Endometrial microvascular endothelial cells (primary cell): Measurements from ENCODE around the gene SNX19. TPM values are rescaled to one million over a fixed set of nuclear protein-coding genes. Genes with fewer than 3 reads are reported as not detected.

ENCODE experiments used
- in situ Hi-C: cut with HindIII; loops from 2 replicates; pipeline ENCODE4 v1.10.0; 2017; ENCODE audit warnings: low sequenced_read_pairs, low pct_unique_long_range_greater_than_20kb; ENCODE audit errors: inconsistent ontology term
- total RNA-seq: library from RNA; depleted of rRNA; stranded (reverse); fragments of >200 nt; gene quantifications from one replicate; pipeline ENCODE4 v1.2.3, GENCODE V29; 2015; ENCODE audit errors: inconsistent ontology term

Gene SNX19
- total RNA-seq, 1 donor from 2014 or later: 53.4 TPM

DNA sequence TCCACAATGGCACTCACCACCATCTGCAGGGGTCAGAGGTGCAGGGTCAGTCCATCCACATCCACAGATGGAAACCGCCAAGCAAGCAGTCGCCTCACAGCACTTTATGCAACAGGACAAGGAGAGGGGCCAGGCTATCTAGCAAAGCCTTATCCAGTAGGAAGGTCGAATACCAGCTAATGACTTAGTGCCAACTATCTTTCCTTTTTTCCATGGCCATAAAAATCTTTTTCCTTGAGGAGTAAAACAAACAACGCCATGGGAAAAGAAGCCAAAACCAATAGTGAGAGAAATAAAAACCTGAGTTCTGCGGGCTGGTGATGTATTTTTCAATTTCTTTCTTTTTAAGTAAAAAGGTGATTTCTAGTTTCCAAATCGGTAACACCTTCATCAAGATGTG, 8.2 kb downstream of the SNX19 start:
- in situ Hi-C loops: no loop called here

DNA sequence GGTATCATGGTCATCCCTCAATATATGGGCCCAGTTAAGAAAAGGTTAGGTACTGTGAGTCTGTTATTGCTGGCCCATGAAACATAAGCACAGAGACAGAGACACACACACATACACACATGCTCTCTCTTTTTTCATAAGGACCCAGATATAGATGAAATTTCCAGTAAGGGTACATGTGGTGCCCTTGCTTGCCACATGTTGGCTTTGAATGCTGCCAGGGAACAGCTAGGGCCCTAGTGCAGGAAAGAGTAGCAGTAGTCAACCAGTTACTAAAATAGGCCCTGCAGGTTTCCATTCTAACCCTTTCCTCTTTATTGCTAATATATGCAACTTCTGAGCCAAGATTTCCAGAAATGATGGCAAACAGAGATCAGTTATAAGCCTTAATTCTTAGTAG, 9.1 kb downstream of the SNX19 start:
- in situ Hi-C loops: no loop called here

DNA sequence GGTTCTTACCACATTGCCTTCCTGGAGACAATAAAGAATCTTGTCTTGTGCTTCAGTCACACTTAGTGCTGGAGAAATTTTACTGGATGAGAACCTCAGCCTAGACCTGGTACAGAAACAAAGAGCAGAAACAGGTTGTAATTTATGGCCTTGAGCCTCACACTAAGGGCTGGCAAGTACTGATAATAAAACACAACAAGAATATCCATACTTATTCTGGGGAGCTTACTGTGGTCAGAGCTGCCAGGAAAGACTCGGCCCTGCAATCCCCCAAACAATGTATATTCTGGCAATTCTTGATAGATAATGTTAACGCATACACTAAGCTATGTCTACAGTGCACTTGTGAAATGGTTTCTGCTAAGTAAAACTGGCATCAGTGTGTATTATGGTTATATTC, 9.7 kb downstream of the SNX19 start:
- in situ Hi-C loops: no loop called here

DNA sequence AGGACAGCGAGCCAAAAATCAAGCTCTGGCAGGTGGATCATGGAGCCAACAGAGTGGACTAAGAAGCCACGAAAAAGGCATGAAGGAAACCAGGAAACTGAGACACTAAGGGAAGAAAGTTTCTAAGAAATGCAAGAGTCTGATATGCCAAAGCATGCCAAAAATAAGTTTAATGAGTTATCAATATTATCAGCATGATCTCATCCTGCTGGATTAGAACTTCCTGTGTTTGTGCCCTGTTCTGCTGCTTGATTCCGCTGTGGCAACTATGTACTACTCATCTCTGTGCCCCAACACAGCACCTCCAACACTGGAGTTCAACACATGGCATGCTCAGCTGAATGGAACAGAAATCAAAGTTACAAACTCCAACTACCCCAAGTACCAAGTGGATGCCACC, 10.8 kb downstream of the SNX19 start:
- in situ Hi-C loops: no loop called here

DNA sequence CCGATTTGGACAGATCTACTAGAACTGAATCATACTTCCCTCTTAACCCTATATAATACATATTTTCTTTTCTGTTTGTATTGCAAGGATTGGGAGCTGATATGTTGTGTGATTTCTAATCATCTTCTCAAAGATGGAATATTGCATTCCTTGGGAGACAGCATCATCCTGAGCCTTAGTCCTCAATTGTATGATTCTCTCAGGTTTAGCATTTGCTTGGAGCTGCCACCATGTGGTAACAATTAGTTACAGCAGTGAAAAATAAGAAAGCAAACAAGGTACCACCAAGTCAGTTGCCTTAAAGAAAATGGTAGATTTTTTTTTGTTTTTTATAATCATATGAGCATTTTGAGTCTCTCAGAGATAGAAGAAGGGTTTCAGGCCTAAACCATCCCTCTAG, 11.9 kb downstream of the SNX19 start:
- in situ Hi-C loops: no loop called here

DNA sequence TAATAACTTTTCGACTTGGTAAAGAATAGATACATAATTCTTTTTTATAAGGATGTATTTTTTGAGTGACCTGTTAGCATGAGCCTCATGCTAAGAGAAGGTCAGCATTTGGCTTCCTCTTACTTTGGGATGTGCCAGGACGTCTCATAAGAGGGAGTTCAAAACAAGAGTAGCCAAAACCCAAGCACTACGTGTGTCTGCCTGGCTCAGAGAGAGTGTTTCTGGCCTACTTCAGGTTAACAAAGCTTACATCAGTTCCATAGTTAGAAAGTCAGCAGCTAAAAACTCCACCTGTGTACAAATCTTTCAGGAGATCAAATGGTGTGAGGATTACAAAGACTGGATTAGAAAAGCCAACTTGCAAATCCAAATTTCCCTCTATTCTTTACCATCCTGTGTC, 13.9 kb downstream of the SNX19 start:
- in situ Hi-C loops: no loop called here

DNA sequence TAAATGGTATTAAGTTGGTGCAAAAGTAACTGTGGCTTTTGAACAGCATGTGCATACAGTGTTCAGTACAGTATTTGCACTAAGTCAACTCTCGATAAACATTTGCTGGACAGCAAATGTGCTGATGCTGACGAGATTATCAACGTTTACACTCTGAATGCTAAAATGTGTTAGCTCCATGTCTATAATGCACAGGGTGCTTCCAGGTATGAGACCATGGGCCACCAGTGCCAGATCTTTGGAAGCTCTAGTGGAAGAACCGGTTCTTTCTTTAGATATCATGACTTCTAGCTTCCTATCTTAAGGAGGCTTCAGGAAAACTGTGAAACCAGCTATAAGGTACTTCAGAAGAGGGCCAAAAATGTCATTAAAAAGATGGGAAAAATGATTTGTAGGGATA, 17.2 kb downstream of the SNX19 start:
- in situ Hi-C loops: no loop called here

DNA sequence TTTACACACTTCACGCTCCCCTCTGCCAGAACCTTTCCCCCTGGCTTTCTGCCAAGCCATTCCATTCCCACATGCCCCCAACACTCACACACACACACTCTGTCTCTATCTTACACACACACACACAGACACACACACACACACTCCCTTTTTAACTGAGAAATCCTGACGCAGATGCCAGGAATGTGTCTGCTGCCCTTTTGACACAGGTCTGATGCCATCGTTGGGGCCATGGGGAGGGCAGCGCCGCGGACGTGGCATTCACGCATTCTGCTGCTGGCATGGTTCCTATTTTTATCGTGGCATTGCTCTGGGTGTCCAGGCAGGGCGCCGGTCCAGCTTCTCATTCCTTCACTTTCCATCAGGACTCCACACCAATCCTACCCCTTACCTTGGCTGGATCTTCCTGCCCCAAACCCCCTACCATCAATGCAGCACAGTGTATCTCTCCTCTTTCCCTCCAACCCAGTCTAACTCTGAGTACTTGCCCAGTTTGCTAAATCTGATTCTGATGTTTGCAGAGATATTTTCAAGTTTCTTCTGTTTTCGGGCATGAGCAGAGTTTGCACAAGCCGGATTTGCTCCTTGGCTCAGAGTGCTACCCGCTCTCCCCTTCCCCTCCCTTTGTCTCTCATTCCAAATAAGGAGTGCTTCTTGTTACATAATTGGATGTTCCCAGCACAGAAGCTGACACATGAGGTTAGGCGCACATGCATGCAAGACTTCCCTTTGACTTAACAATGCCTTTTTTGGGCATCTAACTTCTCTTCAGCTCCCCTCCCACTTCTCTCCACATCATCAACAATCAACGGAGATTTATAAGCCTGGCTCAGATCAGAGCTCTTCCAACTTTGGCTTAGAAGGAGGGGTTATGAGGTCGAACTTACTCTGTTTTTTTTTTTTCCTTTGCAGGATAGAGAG, 18.8 kb downstream of the SNX19 start:
- in situ Hi-C loops: no loop called here

DNA sequence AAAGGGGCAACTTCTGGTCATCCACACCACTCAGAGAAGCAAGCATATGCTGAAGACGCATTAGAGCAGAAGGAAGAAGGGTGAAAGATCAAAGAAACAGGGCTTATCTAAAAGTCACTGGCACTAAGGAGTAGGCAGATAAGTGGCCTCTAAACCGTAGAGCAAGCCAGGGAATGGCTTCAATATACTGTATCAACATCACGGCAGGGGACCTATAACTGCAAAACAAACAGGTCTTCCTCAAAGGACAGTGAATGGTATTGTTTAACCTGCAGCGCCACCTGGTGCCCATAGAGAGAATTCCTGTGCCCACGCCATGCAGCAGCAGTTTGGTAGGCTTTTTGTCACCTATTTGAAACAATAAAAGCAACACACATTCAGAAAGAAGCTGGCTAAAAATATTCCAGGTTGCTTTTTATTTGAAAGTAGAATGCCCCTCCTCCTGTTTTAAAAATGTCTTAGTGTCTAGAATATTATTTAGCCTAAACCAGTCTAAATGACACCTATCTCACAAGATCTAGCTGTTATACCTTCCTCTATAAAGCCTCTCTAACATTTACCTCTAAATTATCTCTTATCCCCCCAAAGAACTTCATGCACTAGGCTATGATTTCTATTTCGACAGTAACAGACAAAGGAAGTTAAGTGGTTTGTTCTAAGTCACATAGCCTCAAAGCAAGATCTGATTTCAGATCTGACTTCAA, 21.8 kb downstream of the SNX19 start:
- in situ Hi-C loops: no loop called here

DNA sequence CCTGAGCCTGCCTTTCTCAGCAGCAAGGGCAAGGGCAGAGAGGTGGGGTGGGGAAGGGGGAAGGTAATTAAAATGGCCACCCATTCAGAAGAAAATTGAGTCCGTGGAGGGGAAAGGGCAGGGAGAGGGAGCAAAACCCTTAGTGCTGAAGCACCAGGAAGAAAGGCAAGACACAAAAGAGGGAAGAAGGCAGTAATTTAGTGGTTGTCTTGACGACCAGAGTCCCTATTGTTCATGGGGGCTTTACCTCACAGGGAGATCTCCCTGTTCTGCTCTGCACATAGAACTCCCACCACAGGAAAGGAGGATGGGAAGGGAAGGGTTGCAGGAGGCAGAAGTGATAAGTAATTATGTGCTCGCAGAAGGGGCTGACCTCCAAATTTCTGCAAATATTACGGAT, 23.4 kb downstream of the SNX19 start:
- in situ Hi-C loops: no loop called here

DNA sequence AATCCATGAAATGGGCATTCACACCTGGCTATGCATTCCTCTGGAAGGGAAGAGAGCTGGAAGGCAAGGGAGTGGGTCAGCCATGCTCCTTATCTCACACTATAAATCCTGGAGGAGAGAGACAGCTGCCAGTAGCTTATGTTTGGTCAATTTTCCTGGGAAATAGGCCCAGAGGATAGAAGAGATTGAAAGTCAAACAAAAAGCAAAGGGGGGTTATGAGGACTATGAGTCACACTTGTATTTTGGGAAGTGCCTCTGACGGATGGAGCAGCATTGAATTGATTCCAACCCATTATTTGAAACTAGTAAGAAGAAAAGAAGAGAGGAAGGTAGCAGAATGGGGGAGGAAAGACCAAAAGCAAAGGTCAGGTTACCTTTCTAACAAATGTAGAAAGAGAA, 25.0 kb downstream of the SNX19 start:
- in situ Hi-C loops: no loop called here

DNA sequence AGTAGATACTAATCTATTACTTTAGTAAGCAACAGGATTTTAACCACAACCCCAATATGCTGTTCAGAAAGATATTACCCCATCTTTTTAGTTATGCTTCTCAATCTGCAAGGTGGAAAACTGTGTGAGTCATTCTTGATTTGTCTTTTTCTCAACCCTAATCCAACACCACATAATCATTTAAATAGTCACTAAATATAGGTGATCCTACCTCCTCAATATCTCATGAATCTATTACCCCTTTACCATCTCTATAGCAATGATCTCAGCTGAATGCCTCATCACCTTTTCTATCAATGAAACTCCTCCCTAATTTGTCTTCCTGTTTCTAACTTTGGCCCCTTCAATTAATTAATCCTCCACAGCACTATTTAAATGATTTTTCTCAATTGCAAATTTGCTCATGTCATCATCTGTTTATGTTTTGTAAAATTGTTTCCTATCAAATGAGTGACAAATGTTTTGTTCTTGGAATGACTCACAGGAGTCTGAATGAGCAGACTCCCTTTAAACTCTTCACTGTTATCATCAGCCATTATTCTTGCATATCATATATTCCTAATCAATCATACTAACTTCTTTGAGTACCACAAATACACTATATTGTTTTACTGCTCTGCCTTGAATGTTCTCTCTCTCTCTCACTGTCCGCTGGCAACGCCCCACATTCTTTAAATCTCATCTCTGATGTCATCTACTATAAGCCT, 26.1 kb downstream of the SNX19 start:
- in situ Hi-C loops: no loop called here

DNA sequence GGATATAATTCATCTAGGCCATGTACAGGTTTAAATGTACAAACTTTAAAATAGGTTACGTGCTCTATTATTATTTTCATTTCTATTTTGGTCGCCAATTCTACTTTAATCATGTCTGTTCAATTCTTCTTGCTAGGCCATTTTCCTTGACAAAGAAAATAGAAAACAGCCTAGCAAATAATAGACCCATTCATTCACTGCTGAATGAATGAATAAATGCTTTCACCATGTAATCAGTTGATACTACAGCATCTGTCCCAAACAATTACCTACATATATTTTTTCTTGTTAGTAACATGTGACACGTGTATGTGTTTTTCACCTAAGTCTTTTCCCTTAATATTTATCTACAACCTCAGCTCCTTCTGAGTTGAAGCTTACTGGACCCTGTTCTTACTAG, 27.5 kb downstream of the SNX19 start:
- in situ Hi-C loops: no loop called here

DNA sequence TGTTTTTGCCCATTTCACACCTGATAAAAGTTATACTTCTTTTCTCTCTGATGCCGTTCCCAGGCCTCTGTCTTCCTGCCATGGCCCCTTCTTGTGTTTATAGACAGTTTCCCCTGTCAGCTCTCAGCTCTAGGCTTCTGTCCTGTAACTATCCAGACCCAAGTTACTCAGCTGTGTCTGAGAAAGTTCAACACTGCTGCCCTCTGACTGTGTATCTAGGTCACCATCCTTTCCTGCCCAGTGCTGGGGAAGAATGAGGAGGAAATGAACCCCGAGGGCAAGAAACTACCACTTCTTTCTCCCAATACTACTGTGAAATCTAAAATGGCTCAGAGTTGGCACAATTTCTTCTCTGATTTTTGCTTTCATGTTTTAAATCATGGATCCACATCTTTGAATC, 29.6 kb downstream of the SNX19 start:
- in situ Hi-C loops: no loop called here

DNA sequence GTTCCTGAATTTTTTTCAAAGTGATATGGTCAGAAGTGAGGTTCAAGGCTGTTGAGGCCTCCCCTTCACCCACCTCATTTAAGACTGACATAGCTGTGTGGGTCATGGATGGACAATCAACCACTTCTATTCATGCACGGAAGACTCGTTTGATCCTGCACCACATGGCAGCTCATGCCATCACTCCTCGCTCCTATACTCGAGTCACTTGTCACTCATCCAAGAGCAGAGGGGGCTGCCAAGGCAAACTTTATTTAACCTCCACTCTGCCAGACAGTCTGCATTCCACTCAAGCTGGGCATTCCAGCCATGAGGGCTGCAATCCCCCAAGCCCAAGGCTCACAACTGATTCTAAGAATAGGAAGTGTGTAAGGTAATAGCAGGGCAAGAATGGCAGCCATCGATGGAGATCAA, 34.1 kb downstream of the SNX19 start:
- in situ Hi-C loops: no loop called here

DNA sequence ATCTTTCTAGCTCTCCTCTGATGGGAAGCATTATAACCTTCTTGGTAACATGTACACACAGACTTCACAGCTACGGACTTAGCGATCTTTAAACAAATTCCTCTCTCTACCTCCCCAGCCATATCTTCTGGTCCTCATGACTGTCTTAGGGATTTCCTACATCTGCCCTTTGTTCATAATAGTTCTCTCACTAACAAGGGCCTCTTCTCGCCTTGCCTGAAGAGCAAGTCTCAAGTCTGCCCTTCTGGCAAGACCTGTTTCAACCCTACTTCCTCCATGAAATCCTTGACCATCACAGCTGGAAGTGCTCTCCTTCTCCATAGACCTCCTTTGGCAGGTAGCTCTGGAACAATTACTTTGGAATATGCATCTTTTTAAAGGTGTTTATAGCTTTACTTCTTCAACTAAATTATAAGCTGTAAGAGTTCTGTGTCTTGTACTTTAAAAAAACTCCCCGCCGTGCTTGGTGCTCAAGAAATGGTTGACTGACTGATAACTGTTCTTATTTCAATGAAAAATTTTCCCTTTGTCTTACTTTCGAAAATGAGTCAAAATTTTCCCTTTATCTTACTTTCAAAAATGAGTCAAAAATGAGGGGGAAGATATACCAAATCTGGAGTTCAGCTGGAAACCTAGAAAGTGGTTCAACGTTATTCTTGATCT, 34.7 kb downstream of the SNX19 start:
- in situ Hi-C loops: no loop called here

DNA sequence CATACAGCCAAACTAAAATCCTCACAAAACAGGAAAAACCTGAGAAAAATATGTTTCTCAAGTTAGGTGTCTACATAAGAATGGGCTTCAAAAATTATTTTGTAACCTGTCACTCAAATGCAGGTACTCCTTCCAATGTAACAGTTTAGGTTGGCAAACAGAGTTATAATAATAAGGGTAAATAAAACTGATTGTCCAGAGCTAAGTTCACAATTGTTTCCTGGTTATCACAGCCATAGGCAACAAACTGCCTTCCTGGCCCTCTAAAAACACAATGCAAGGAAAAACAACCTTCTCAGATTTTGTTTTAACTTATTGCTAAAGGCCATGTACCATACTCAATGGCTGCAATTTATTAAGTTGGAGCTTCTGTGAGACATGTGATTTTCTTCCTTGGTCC, 36.4 kb downstream of the SNX19 start:
- in situ Hi-C loops: no loop called here

DNA sequence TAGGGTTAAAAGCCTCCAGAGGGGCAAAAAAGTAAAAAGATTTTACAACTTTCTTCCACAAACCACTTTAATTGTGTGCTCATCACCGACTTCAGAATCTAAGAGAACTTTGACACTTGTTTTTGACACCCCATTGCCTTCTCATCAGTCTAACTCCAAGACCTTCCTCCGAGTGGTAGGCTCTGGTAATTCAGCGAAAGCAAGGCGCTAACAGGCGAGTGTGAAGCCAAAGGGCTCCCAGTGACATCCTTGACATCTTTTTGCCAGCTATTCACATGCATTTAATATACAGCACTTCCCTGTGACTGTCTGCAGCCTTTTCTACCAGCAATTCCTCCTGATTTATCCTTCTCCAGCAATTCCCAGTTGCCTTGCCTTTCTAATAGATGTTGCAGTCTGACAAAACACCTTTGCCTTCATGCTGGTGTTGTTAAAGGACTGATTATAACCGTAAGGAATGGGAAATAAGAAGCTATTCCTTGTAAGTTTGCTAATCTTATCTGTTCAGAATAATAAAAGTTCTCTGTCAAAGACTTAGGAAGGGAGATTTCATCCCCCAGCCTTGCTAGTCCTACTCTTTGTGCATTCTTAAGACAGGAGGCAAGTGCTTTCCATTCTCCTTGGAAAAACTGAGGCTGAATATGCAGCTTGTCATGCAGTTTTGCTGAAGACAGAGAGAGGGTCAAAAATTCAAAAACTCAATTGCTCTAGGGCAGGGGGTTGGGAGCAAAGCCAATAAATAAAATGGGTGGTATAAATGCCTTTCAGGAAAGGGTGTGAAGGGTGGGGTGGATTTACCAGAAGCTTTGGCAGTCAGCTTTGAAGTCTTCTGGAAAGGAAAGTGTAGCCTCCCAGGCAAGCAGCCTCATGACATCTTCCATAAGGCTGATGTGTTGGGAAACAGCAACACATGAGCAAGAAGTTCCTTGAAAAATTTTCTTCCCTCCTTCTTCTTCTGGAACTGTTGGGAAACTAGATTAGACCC, 39.1 kb downstream of the SNX19 start:
- in situ Hi-C loops: no loop called here
